ENCODE measurements around the gene CCDC68.

DNA sequence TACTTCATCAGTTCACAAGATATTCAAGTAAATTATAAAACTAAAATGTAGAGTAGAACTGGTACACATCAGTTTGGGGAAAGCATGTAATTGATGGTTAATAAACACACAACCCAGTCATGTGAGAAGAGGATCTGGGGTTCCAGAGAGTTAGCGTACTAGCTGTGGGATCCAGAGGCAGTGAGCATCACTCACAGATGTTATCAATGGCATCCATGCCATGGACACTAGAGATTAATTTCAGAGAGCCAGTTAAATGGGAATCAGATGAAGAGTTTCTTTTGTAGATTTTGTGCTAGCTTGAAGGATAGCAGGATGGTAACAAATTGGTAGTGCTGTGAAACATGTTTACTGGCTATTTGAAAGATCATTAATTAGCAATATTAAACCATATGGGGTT is 21.8 kb upstream of the CCDC68 start:
- TF ChIP-seq POLR2A (IDR thresholded peaks at IDR 0.05) (no peak), POLR2AphosphoS5 (IDR thresholded peaks at IDR 0.05) (no peak)
- TF ChIP-seq, protein P1, sequence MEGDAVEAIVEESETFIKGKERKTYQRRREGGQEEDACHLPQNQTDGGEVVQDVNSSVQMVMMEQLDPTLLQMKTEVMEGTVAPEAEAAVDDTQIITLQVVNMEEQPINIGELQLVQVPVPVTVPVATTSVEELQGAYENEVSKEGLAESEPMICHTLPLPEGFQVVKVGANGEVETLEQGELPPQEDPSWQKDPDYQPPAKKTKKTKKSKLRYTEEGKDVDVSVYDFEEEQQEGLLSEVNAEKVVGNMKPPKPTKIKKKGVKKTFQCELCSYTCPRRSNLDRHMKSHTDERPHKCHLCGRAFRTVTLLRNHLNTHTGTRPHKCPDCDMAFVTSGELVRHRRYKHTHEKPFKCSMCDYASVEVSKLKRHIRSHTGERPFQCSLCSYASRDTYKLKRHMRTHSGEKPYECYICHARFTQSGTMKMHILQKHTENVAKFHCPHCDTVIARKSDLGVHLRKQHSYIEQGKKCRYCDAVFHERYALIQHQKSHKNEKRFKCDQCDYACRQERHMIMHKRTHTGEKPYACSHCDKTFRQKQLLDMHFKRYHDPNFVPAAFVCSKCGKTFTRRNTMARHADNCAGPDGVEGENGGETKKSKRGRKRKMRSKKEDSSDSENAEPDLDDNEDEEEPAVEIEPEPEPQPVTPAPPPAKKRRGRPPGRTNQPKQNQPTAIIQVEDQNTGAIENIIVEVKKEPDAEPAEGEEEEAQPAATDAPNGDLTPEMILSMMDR (IDR thresholded peaks at IDR 0.05 in 8 of 11, conservative IDR thresholded peaks at IDR 0.05 in 3 of 11) = no peak

Measured in spleen (tissue), 7 donors.